Activated CD4-positive, alpha-beta T cell treated with anti-CD3 and anti-CD28 coated beads for 36 hours (primary cell): ENCODE results near the gene INPP4B. TPM values are rescaled to one million over a fixed set of nuclear protein-coding genes. Genes with fewer than 3 reads are reported as not detected.

Source experiments
- ATAC-seq: fragments of 200-7000 bp; cut with Tn5 transposase; one replicate; pipeline ENCODE4 v1.10.0; 2021; ENCODE audit warnings: mild to moderate bottlenecking, moderate library complexity
- CTCF ChIA-PET: fragments of 350-600 bp; sonication (Branson Sonifier 250); formaldehyde crosslinking; loops from one replicate; lab custom pipeline; 2021; ENCODE audit warnings: antibody characterized with exemption; lab: Charles Lee
- POLR2A ChIA-PET: fragments of 350-600 bp; sonication (Branson Sonifier 250); formaldehyde crosslinking; loops from one replicate; lab custom pipeline; 2021; ENCODE audit warnings: antibody characterized with exemption, inconsistent platforms; lab: Charles Lee
- DNase-seq: peaks from one replicate; pipeline ENCODE4 v3.0.0-alpha.2; 2020
- H3K27ac Mint-ChIP-seq: one replicate; pipeline ENCODE4 v1.8.0; 2021; ENCODE audit warnings: mixed read lengths
- H3K27me3 Mint-ChIP-seq: one replicate; pipeline ENCODE4 v1.8.0; 2021; ENCODE audit warnings: mixed read lengths
- H3K36me3 Mint-ChIP-seq: one replicate; pipeline ENCODE4 v1.8.0; 2021; ENCODE audit warnings: low read depth, mixed read lengths
- H3K4me1 Mint-ChIP-seq: one replicate; pipeline ENCODE4 v1.8.0; 2021; ENCODE audit warnings: mixed read lengths
- H3K4me3 Mint-ChIP-seq: one replicate; pipeline ENCODE4 v1.8.0; 2021; ENCODE audit warnings: mild to moderate bottlenecking, moderate library complexity, mixed read lengths
- H3K9me3 Mint-ChIP-seq: one replicate; pipeline ENCODE4 v1.8.0; 2021; ENCODE audit warnings: low read depth, mixed read lengths
- intact Hi-C, 2 experiments: fragments of 100-400 bp; cut with DNase I in 1 of 2; cut with micrococcal nuclease in 1 of 2; formaldehyde crosslinking; loops; one replicate each; pipeline versions ENCODE4 v1.14.2 to v1.15.1; 2022 to 2024; cut with DNase I, micrococcal nuclease
- total RNA-seq, 2 experiments: library from RNA; stranded (reverse); gene quantifications; one replicate each; pipeline ENCODE4 v1.2.3, GENCODE V29; 2021

INPP4B gene
- total RNA-seq, 2 experiments from 2014 or later: 66.6 to 70.7 TPM

GRCh38 chr4:142579443-142579842 is 266.7 kb downstream of the INPP4B start:
- Mint-ChIP-seq H3K9me3 (peaks cover 9% of the 10 kb centered on the region), H3K27me3 (no peaks in the 10 kb centered on the region), H3K36me3 (peaks cover 75% of the 10 kb centered on the region), H3K27ac (peak overlapping the region; percentile 70), H3K4me1 (peaks cover 79% of the 10 kb centered on the region), H3K4me3 (no peak overlapping the region)
- no peak for DNase-seq
- ChIA-PET POLR2A (interaction anchor here (0.6 kb wide), 2 partner anchors 12 to 175 kb away, joined by 3 read pairs; no protein-coding TSS in a partner anchor), CTCF (interaction anchor here (0.7 kb wide), 2 partner anchors 194 to 313 kb away, joined by 3 read pairs; no protein-coding TSS in a partner anchor)
- intact Hi-C loops: no loop called here
- no peak for ATAC-seq

- peaks cover 71% of the 10 kb centered on the region for H3K36me3 Mint-ChIP-seq
- H3K4me1 Mint-ChIP-seq: peaks cover 71% of the 10 kb centered on the region
- ChIA-PET POLR2A (no interaction called here), CTCF (interaction anchor here (0.6 to 2.3 kb wide), 5 partner anchors 158 to 226 kb away, joined by 3 to 9 read pairs (median 3); no protein-coding TSS in a partner anchor)
- ATAC-seq: peak; percentile 81
- DNase-seq: no peak
- H3K9me3 Mint-ChIP-seq: peaks cover 8% of the 10 kb centered on the region
- H3K27ac Mint-ChIP-seq: peak overlapping the region; percentile 87
- H3K4me3 Mint-ChIP-seq: peak overlapping the region; percentile 49
- no peaks in the 10 kb centered on the region for H3K27me3 Mint-ChIP-seq
- intact Hi-C loops: no loop called here
These were observed 271.8 kb downstream of the INPP4B start for GRCh38 chr4:142574306-142574705.

GRCh38 chr4:142572071-142572470 is 274.0 kb downstream of the INPP4B start:
- CTCF ChIA-PET: interaction anchor here (1.1 kb wide), 1 partner anchor 13 kb away, joined by 3 read pairs; no protein-coding TSS in a partner anchor
- H3K4me1 Mint-ChIP-seq: peaks cover 62% of the 10 kb centered on the region
- POLR2A ChIA-PET: interaction anchor here (0.6 kb wide), 2 partner anchors 28 to 238 kb away, joined by 3 to 5 read pairs; no protein-coding TSS in a partner anchor
- H3K36me3 Mint-ChIP-seq: peaks cover 63% of the 10 kb centered on the region
- intact Hi-C loops: no loop called here
- peaks cover 2% of the 10 kb centered on the region for H3K9me3 Mint-ChIP-seq
- H3K27ac Mint-ChIP-seq: peak overlapping the region; percentile 71
- ATAC-seq: peak; percentile 14
- H3K4me3 Mint-ChIP-seq: peak overlapping the region; percentile 15
- H3K27me3 Mint-ChIP-seq: no peaks in the 10 kb centered on the region
- DNase-seq: no peak

GRCh38 chr4:142567620-142568451 is 278.3 kb downstream of the INPP4B start:
- H3K36me3 Mint-ChIP-seq: peaks cover 50% of the 10 kb centered on the region
- H3K27ac Mint-ChIP-seq: peak overlapping the region; percentile 95
- intact Hi-C loops: loop anchor here (1.0 to 10.0 kb wide), 19 partner anchors 17 to 944 kb away; partner anchors contain the start of genes USP38 (in 2 of the 2), INPP4B (in 1 of the 2) and SMARCA5 (in 1 of the 2)
- H3K9me3 Mint-ChIP-seq: peaks cover 6% of the 10 kb centered on the region
- H3K4me1 Mint-ChIP-seq: peaks cover 62% of the 10 kb centered on the region
- H3K4me3 Mint-ChIP-seq: peak overlapping the region; percentile 88
- no peak for ATAC-seq
- ChIA-PET POLR2A (interaction anchor here (0.7 to 2.2 kb wide), 14 partner anchors 11 to 216 kb away, joined by 3 to 14 read pairs (median 6); no protein-coding TSS in a partner anchor), CTCF (interaction anchor here (0.6 to 2.1 kb wide), 20 partner anchors 8 to 473 kb away, joined by 3 to 10 read pairs (median 4); no protein-coding TSS in a partner anchor)
- no peaks in the 10 kb centered on the region for H3K27me3 Mint-ChIP-seq
- DNase-seq: peak; percentile 30

GRCh38 chr4:142567199-142567598 is 278.9 kb downstream of the INPP4B start:
- Mint-ChIP-seq H3K4me1 (peaks cover 64% of the 10 kb centered on the region), H3K9me3 (peaks cover 6% of the 10 kb centered on the region), H3K27me3 (no peaks in the 10 kb centered on the region), H3K27ac (peak overlapping the region; percentile 95), H3K36me3 (peaks cover 49% of the 10 kb centered on the region), H3K4me3 (peak overlapping the region; percentile 88)
- ATAC-seq: peak; percentile 79
- CTCF ChIA-PET: interaction anchor here (0.6 to 2.1 kb wide), 21 partner anchors 9 to 472 kb away, joined by 3 to 10 read pairs (median 3); no protein-coding TSS in a partner anchor
- intact Hi-C loops: loop anchor here (1.0 to 10.0 kb wide), 17 partner anchors 16 to 945 kb away; partner anchors contain the start of genes USP38 (in 2 of the 2), INPP4B (in 1 of the 2) and SMARCA5 (in 1 of the 2)
- peak; percentile 73 for DNase-seq
- POLR2A ChIA-PET: interaction anchor here (0.8 to 2.2 kb wide), 12 partner anchors 10 to 216 kb away, joined by 3 to 14 read pairs (median 6); no protein-coding TSS in a partner anchor

- Mint-ChIP-seq H3K4me1 (peaks cover 64% of the 10 kb centered on the region), H3K27me3 (no peaks in the 10 kb centered on the region), H3K9me3 (peaks cover 6% of the 10 kb centered on the region), H3K4me3 (peak overlapping the region; percentile 88), H3K27ac (peak overlapping the region; percentile 95), H3K36me3 (peaks cover 45% of the 10 kb centered on the region)
- POLR2A ChIA-PET: interaction anchor here (0.8 to 2.2 kb wide), 11 partner anchors 10 to 215 kb away, joined by 3 to 14 read pairs (median 6); no protein-coding TSS in a partner anchor
- CTCF ChIA-PET: interaction anchor here (0.8 to 2.1 kb wide), 18 partner anchors 9 to 438 kb away, joined by 3 to 10 read pairs (median 4); no protein-coding TSS in a partner anchor
- DNase-seq: no peak
- ATAC-seq: peak; percentile 30
- intact Hi-C loops: loop anchor here (1.0 to 10.0 kb wide), 17 partner anchors 16 to 946 kb away; partner anchors contain the start of genes USP38 (in 2 of the 2), INPP4B (in 1 of the 2) and SMARCA5 (in 1 of the 2)
These were observed 279.3 kb downstream of the INPP4B start for GRCh38 chr4:142566777-142567176.

- Mint-ChIP-seq H3K36me3 (peaks cover 45% of the 10 kb centered on the region), H3K4me1 (peaks cover 64% of the 10 kb centered on the region), H3K27me3 (no peaks in the 10 kb centered on the region), H3K9me3 (peaks cover 6% of the 10 kb centered on the region), H3K4me3 (peak overlapping the region; percentile 88), H3K27ac (peak overlapping the region; percentile 95)
- ATAC-seq (no peak), DNase-seq (no peak)
- ChIA-PET CTCF (interaction anchor here (1.3 to 2.1 kb wide), 4 partner anchors 9 to 249 kb away, joined by 3 to 8 read pairs (median 5); no protein-coding TSS in a partner anchor), POLR2A (interaction anchor here (1.4 to 2.2 kb wide), 5 partner anchors 9 to 163 kb away, joined by 4 to 14 read pairs (median 8); no protein-coding TSS in a partner anchor)
- intact Hi-C loops: loop anchor here (2.0 to 10.0 kb wide), 15 partner anchors 15 to 946 kb away; partner anchors contain the start of genes USP38 (in 2 of the 2), INPP4B (in 1 of the 2) and SMARCA5 (in 1 of the 2)
These were observed 279.9 kb downstream of the INPP4B start for GRCh38 chr4:142566243-142566642.

- intact Hi-C loops: loop anchor here (1.0 to 10.0 kb wide), 18 partner anchors 8 to 947 kb away; partner anchors contain the start of genes USP38 (in 2 of the 2), INPP4B (in 1 of the 2) and SMARCA5 (in 1 of the 2)
- H3K4me3 Mint-ChIP-seq: peak overlapping the region; percentile 88
- ATAC-seq (peak; percentile 85), DNase-seq (no peak)
- H3K27me3 Mint-ChIP-seq: no peaks in the 10 kb centered on the region
- peak overlapping the region; percentile 95 for H3K27ac Mint-ChIP-seq
- CTCF ChIA-PET: interaction anchor here (1.8 kb wide), 1 partner anchor 9 kb away, joined by 6 read pairs; no protein-coding TSS in a partner anchor
- peaks cover 6% of the 10 kb centered on the region for H3K9me3 Mint-ChIP-seq
- POLR2A ChIA-PET: interaction anchor here (2.2 kb wide), 1 partner anchor 149 kb away, joined by 13 read pairs; no protein-coding TSS in a partner anchor
- peaks cover 41% of the 10 kb centered on the region for H3K36me3 Mint-ChIP-seq
- H3K4me1 Mint-ChIP-seq: peaks cover 59% of the 10 kb centered on the region
These were observed 280.3 kb downstream of the INPP4B start for GRCh38 chr4:142565771-142566170.

GRCh38 chr4:142563682-142564291 is 282.3 kb downstream of the INPP4B start:
- DNase-seq (no peak), ATAC-seq (no peak)
- CTCF ChIA-PET: interaction anchor here (0.7 kb wide), 1 partner anchor 178 kb away, joined by 3 read pairs; no protein-coding TSS in a partner anchor
- Mint-ChIP-seq H3K27me3 (no peaks in the 10 kb centered on the region), H3K4me1 (peaks cover 70% of the 10 kb centered on the region), H3K4me3 (no peak overlapping the region), H3K9me3 (peaks cover 6% of the 10 kb centered on the region), H3K36me3 (peaks cover 31% of the 10 kb centered on the region), H3K27ac (peak overlapping the region; percentile 88)
- POLR2A ChIA-PET: no interaction called here
- intact Hi-C loops: loop anchor here in 1 of 2 experiments (10.0 kb wide), 1 partner anchor 621 kb away; the partner anchor contains the start of gene USP38

- Mint-ChIP-seq H3K27ac (no peak overlapping the region), H3K27me3 (no peaks in the 10 kb centered on the region), H3K4me3 (no peak overlapping the region), H3K4me1 (peaks cover 77% of the 10 kb centered on the region), H3K36me3 (peaks cover 15% of the 10 kb centered on the region), H3K9me3 (peaks cover 6% of the 10 kb centered on the region)
- ChIA-PET POLR2A (no interaction called here), CTCF (no interaction called here)
- ATAC-seq (no peak), DNase-seq (no peak)
- intact Hi-C loops: loop anchor here in 1 of 2 experiments (10.0 kb wide), 1 partner anchor 625 kb away; the partner anchor contains the start of gene USP38
These were observed 286.1 kb downstream of the INPP4B start for GRCh38 chr4:142559986-142560385.
